Endothelial cell of umbilical vein (primary cell): Measurements from ENCODE around the gene IL10. TPM values are rescaled to one million over a fixed set of nuclear protein-coding genes. Genes with fewer than 3 reads are reported as not detected.

Source experiments
- BruUV-seq: library from RNA; stranded (reverse); fragments of 400-500 nt; replicated peaks from 2 replicates; lab custom pipeline; 2021; lab: Mats Ljungman, UMichigan
- CTCF ChIA-PET: fragments of 300-600, 350-600 bp; sonication (Branson Sonifier 250); formaldehyde crosslinking; loops from one replicate; lab custom pipeline; 2021; ENCODE audit warnings: antibody characterized with exemption, inconsistent platforms; lab: Charles Lee
- POLR2A ChIA-PET: fragments of 300-600, 350-600 bp; sonication (Branson Sonifier 250); formaldehyde crosslinking; loops from one replicate; lab custom pipeline; 2021; ENCODE audit warnings: antibody characterized with exemption, inconsistent platforms; lab: Charles Lee
- DNase-seq: peaks from one replicate; pipeline ENCODE4 v3.0.0-alpha.2; 2011; ENCODE audit warnings: low read depth, low spot score
- FAIRE-seq: peaks from 2 replicates; lab custom pipeline; 2011; peaks lifted over from hg19 to GRCh38; lab: Jason Lieb, UNC
- H2AFZ ChIP-seq: 2 replicates; pipeline ENCODE4 v1.6.0; 2012; ENCODE audit warnings: low read depth, low read length, control low read depth, inconsistent platforms
- H3K27ac ChIP-seq: 2 replicates; pipeline ENCODE4 v1.5.1; 2011; ENCODE audit warnings: low read depth, mild to moderate bottlenecking, control low read depth, low read length, moderate library complexity; ENCODE audit not compliant: insufficient read depth
- H3K27me3 ChIP-seq, 2 experiments: 2 replicates each; pipeline versions ENCODE4 v1.6.0 to v1.6.1; 2011; ENCODE audit warnings: low read length in 2 of 2, mixed read lengths in 1 of 2; ENCODE audit not compliant: control insufficient read depth in 2 of 2, insufficient read depth in 2 of 2
- H3K36me3 ChIP-seq, 2 experiments: 2 replicates in 1 of 2; 3 replicates in 1 of 2; pipeline ENCODE4 v1.5.1; 2011; ENCODE audit warnings: low read length in 2 of 2, mild to moderate bottlenecking in 1 of 2, moderate library complexity in 1 of 2; ENCODE audit not compliant: control insufficient read depth in 2 of 2, insufficient read depth in 2 of 2; ENCODE audit errors: extremely low read depth in 1 of 2
- H3K4me1 ChIP-seq: 3 replicates; pipeline ENCODE4 v1.5.1; 2011; ENCODE audit warnings: mild to moderate bottlenecking, low read length; ENCODE audit not compliant: control insufficient read depth, insufficient read depth; ENCODE audit errors: extremely low read depth
- H3K4me2 ChIP-seq: 2 replicates; pipeline ENCODE4 v1.6.1; 2011; ENCODE audit warnings: low read length, control low read depth, mixed read lengths; ENCODE audit not compliant: insufficient read depth
- H3K4me3 ChIP-seq, 3 experiments: fragments of 200-600 bp in 1 of 3; sonication (generic), shearing (Covaris generic) in 1 of 3; replicated peaks in 1 of 3; 2 replicates each; pipeline ENCODE4 v1.5.1; 2011 to 2016; ENCODE audit warnings: control low read depth in 3 of 3, low read length in 3 of 3, mild to moderate bottlenecking in 2 of 3, inconsistent platforms in 1 of 3, low read depth in 1 of 3, moderate library complexity in 1 of 3; ENCODE audit not compliant: insufficient read depth in 1 of 3
- H3K79me2 ChIP-seq: 2 replicates; pipeline ENCODE4 v1.6.0; 2012; ENCODE audit warnings: low read length, inconsistent platforms; ENCODE audit not compliant: control insufficient read depth, insufficient read depth
- H3K9ac ChIP-seq: replicated peaks from 2 replicates; pipeline ENCODE3; 2011; ENCODE audit warnings: low read length, control low read depth; ENCODE audit not compliant: insufficient read depth; ENCODE audit errors: extremely low read depth
- H3K9me1 ChIP-seq: replicated peaks from 3 replicates; pipeline ENCODE4 v1.6.0; 2011; ENCODE audit warnings: mild to moderate bottlenecking, low read length; ENCODE audit not compliant: control insufficient read depth, insufficient read depth; ENCODE audit errors: extremely low read depth
- H3K9me3 ChIP-seq: replicated peaks from 2 replicates; pipeline ENCODE4 v1.5.1; 2012; ENCODE audit warnings: low read length, inconsistent platforms; ENCODE audit not compliant: control insufficient read depth, insufficient read depth
- H4K20me1 ChIP-seq: replicated peaks from 2 replicates; pipeline ENCODE3; 2011; ENCODE audit warnings: mild to moderate bottlenecking, low read length; ENCODE audit not compliant: control insufficient read depth, insufficient read depth; ENCODE audit errors: extremely low read depth
- CTCF ChIP-seq, 2 donors: IDR thresholded peaks; 1 replicate in 1 of 2; 2 replicates in 1 of 2; pipeline ENCODE4 v1.5.1; 2011; ENCODE audit warnings: low read length in 2 of 2, mild to moderate bottlenecking in 2 of 2, moderate library complexity in 2 of 2, control low read depth in 1 of 2, inconsistent platforms in 1 of 2, low read depth in 1 of 2; ENCODE audit not compliant: insufficient read depth in 1 of 2; ENCODE audit errors: extremely low read depth in 1 of 2
- EZH2 ChIP-seq: IDR thresholded peaks from 2 replicates; pipeline ENCODE4 v1.6.1; 2012; ENCODE audit warnings: borderline replicate concordance, low read depth, mild to moderate bottlenecking, moderate library complexity, low read length, inconsistent platforms; ENCODE audit not compliant: severe bottlenecking
- FOS ChIP-seq: IDR thresholded peaks from 2 replicates; pipeline ENCODE4 v1.6.1; 2011; ENCODE audit warnings: mild to moderate bottlenecking, low read length, moderate library complexity, borderline replicate concordance; ENCODE audit not compliant: insufficient read depth
- GATA2 ChIP-seq: IDR thresholded peaks from 2 replicates; pipeline ENCODE4 v1.7.0; 2011; ENCODE audit warnings: low read depth, mild to moderate bottlenecking, moderate library complexity, mixed read lengths, low read length; ENCODE audit not compliant: insufficient read length, insufficient read depth
- JUN ChIP-seq: IDR thresholded peaks from 2 replicates; pipeline ENCODE4 v1.6.1; 2011; ENCODE audit warnings: borderline replicate concordance, low read depth; ENCODE audit not compliant: insufficient read length, insufficient read depth
- MAX ChIP-seq: IDR thresholded peaks from 2 replicates; pipeline ENCODE4 v1.6.1; 2011; ENCODE audit not compliant: insufficient read depth, insufficient read length
- MYC ChIP-seq: IDR thresholded peaks from one replicate; pipeline ENCODE4 v1.6.1; 2011; ENCODE audit warnings: mild to moderate bottlenecking, low read depth, low read length
- POLR2A ChIP-seq: IDR thresholded peaks from 2 replicates; pipeline ENCODE4 v1.6.1; 2012; ENCODE audit warnings: low read depth, mild to moderate bottlenecking, control low read depth, low read length
- POLR2AphosphoS5 ChIP-seq: IDR thresholded peaks from 2 replicates; pipeline ENCODE4 v1.6.1; 2012; ENCODE audit warnings: low read depth, mild to moderate bottlenecking, control low read depth, low read length, moderate library complexity; ENCODE audit not compliant: insufficient read depth
- dilution Hi-C: fragments of 300-500 bp; cut with MboI; formaldehyde crosslinking; loops from one replicate; pipeline ENCODE4 v1.15.0; 2019; ENCODE audit warnings: low sequenced_read_pairs; ENCODE audit not compliant: extremely low pct_ligation_motif_present
- intact Hi-C: fragments of 100-400 bp; cut with micrococcal nuclease; formaldehyde crosslinking; loops from one replicate; pipeline ENCODE4 v1.10.0; 2022
- polyA plus RNA-seq, 4 experiments: library from polyadenylated mRNA; depleted of rRNA in 3 of 4; stranded (reverse) in 3 of 4; unstranded in 1 of 4; fragments of >200 nt; gene quantifications; 2 replicates each; pipeline versions ENCODE4 v1.2.1 to v1.2.3, GENCODE V29; 2011 to 2012; ENCODE audit warnings: missing spikeins in 1 of 4
- total RNA-seq: library from RNA; stranded (reverse); gene quantifications from 2 replicates; pipeline ENCODE4 v1.2.3, GENCODE V29; 2021

Gene IL10
- total and polyA plus RNA-seq, 2 donors (not counting 3 experiments of a cell fraction or from before 2014, with no cell fraction given), result not detected

- ChIA-PET CTCF (interaction anchor here (1.3 to 2.0 kb wide), 2 partner anchors 10 to 168 kb away, joined by 5 to 13 read pairs; no protein-coding TSS in a partner anchor), POLR2A (no interaction called here)
- no peak for TF ChIP-seq MAX
- TF ChIP-seq JUN, result no peak
- no peak for TF ChIP-seq FOS
- no peak for TF ChIP-seq GATA2
- TF ChIP-seq CTCF (IDR thresholded peaks at IDR 0.05; ENCODE audit: extremely low read depth in 1 of 2, insufficient read depth in 1 of 2, low read depth in 1 of 2, low read length in 2 of 2), result no peak
- TF ChIP-seq POLR2A, result no peak
- no peak for TF ChIP-seq POLR2AphosphoS5
- no peak for TF ChIP-seq EZH2
- TF ChIP-seq MYC, result no peak
- dilution Hi-C loops, result no loop called here
- H3K4me3 ChIP-seq, result no peak overlapping the region
- H2AFZ ChIP-seq, result no peak overlapping the region
- BruUV-seq, result no TSS peak
- H3K27me3 ChIP-seq, result peaks cover 5 to 11% of the 10 kb centered on the region in 2 experiments
- no peak overlapping the region for H3K4me2 ChIP-seq
- H3K4me1 ChIP-seq, result no peaks in the 10 kb centered on the region
- no peak overlapping the region for H3K9ac ChIP-seq
- no peaks in the 10 kb centered on the region for H3K9me1 ChIP-seq
- no peaks in the 10 kb centered on the region for H3K79me2 ChIP-seq
- intact Hi-C loops, result no loop called here
- H3K27ac ChIP-seq, result no peak overlapping the region
- no peaks in the 10 kb centered on the region for H3K9me3 ChIP-seq
- FAIRE-seq (no peak), DNase-seq (no peak)
- no peaks in the 10 kb centered on the region for H3K36me3 ChIP-seq
- H4K20me1 ChIP-seq, result no peaks in the 10 kb centered on the region
These were observed 27.6 kb downstream of the IL10 start for GRCh38 chr1:206744683-206745082.
